Fibroblast of villous mesenchyme (primary cell): ENCODE measurements around the gene MVB12B. TPM values are rescaled to one million over a fixed set of nuclear protein-coding genes. Genes with fewer than 3 reads are reported as not detected.

ENCODE experiments used
- DNase-seq: peaks from one replicate; pipeline ENCODE4 v3.0.0-alpha.2; 2010; ENCODE audit warnings: low read depth
- H3K4me3 ChIP-seq: 2 replicates; pipeline ENCODE4 v1.5.1; 2011; ENCODE audit warnings: low read depth, mild to moderate bottlenecking, low read length
- total RNA-seq: library from RNA; depleted of rRNA; stranded (reverse); fragments of >200 nt; gene quantifications from 2 replicates; pipeline ENCODE4 v1.2.3, GENCODE V29; 2012
- TF ChIP-seq, protein P1 (sequence below): IDR thresholded peaks from 2 replicates; pipeline ENCODE4 v1.5.1; 2012; ENCODE audit warnings: low read depth, mild to moderate bottlenecking, low read length; ENCODE audit not compliant: insufficient read depth

Gene MVB12B
- total RNA-seq, 1 donor = 3.5 TPM

DNA sequence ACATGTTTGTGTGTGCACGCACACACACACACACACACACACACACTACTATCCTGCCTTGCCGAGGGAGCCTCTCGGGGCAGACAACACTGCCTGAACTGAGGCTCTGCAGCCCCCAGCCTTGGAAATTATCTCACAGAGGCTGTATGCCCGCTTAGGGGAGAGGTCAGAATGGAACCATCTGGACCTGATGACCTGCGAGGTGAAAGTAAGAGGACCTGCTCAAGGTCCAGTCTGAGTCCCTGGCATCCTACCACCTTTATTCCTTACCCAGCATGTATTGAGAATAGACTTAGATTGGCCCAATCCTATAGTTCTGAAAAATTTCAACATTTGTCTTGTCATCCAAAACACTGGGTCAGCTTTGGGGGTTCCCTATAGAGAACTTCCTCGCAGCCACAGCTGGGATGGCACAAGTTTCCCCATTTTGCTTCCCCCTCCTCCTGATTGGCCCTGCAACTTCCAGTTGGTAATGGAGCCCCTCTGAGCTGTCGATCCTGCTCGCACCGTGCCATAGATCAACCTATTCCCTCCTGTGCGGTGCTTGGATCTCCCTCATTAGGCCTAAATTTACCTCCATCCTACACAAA is 10.2 kb downstream of the MVB12B start:
- TF ChIP-seq, protein P1, sequence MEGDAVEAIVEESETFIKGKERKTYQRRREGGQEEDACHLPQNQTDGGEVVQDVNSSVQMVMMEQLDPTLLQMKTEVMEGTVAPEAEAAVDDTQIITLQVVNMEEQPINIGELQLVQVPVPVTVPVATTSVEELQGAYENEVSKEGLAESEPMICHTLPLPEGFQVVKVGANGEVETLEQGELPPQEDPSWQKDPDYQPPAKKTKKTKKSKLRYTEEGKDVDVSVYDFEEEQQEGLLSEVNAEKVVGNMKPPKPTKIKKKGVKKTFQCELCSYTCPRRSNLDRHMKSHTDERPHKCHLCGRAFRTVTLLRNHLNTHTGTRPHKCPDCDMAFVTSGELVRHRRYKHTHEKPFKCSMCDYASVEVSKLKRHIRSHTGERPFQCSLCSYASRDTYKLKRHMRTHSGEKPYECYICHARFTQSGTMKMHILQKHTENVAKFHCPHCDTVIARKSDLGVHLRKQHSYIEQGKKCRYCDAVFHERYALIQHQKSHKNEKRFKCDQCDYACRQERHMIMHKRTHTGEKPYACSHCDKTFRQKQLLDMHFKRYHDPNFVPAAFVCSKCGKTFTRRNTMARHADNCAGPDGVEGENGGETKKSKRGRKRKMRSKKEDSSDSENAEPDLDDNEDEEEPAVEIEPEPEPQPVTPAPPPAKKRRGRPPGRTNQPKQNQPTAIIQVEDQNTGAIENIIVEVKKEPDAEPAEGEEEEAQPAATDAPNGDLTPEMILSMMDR = no peak
- H3K4me3 ChIP-seq = no peak overlapping the region
- no peak for DNase-seq

DNA sequence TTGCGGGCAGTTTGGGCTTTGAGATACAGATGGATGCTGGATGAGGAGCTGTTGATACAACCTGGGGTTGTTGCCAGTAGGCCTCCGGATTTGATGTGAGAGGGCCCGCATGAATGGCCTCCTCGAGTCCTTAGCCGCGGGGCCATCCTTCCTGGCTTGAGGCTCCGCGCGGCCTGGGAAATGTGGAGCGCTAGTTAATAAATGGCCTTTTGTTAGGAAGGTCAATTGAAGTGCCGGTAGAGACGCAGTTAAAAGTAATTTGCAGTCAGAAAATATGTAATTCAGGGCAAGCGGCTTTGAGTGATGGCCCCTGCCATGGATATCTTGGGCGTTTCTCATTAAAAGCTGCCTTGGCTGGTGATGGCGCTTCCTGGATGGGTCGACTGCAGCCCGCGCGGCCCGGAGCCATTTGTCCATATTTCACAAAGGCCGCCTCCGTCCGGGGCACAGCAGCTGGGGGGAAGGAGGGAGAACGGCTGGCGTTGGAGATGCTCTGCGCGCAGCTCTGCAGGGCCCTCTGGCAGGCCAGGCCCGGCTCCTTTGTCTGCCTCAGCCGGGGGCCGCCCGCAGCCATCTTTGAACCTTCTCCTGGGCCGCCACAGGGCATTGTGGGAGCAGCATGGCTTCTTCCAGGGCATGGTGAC is 11.2 kb downstream of the MVB12B start:
- no peak for DNase-seq
- TF ChIP-seq, protein P1 = no peak
- no peak overlapping the region for H3K4me3 ChIP-seq

DNA sequence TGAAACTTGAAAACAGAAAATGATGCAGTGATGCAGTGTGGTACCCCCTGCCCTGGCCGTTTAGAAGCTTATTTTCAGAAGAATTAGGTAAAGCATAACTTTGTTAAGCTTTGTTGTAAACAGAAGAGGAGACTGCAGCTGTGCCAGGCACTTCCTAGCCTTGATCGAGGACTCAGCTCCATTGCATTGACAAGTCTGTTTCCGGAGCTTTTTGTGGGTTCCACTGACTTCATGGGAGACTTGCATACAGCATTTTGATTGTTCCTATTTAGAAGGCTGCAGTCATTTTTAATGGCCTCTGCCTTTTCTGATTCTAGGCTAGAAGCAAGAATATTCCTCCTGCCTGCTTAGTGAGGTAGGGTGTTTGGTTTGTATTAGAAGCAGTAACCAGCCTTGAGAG is 12.3 kb downstream of the MVB12B start:
- no peak overlapping the region for H3K4me3 ChIP-seq
- TF ChIP-seq, protein P1 = no peak
- no peak for DNase-seq

DNA sequence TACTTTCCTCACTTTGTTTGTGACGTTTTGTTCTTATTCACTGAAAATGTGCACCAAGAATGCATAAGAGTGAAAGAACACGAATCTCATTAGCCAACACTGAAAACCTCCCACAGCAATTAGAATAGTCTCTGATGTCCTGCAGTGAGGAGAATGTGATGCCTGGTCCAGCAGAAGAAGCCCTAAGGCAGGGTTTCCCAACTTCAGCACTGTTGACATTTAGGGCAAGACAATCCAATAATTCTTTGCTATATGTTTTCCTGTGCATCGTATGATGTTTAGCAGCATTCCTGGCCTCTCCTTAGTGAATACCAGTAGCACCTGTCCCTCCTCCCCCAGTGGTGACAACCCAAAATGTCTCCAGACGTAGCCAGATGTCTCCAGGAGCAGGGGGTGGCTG is 14.8 kb downstream of the MVB12B start:
- no peak overlapping the region for H3K4me3 ChIP-seq
- DNase-seq = no peak
- TF ChIP-seq, protein P1 = no peak

DNA sequence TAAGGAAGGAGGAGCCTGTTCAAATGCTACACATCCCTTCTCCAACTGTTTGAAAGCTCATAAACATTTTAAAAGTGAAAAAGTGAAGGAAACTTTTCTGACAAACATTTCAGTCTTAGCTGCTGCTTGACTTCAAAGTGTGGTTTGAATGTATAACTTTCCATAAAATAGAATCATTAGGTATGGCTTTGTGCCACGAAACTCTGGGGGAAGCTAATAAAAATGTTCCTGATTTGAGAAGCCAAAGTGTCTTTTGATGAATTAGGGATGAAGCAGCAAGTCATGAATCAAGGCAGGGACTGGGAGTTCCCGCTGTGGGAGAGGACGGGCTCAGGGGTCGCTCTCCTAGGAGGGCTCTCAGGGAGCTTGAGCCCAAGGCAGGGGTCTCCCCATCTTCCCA is 15.3 kb downstream of the MVB12B start:
- no peak overlapping the region for H3K4me3 ChIP-seq
- DNase-seq = no peak
- TF ChIP-seq, protein P1 = no peak

DNA sequence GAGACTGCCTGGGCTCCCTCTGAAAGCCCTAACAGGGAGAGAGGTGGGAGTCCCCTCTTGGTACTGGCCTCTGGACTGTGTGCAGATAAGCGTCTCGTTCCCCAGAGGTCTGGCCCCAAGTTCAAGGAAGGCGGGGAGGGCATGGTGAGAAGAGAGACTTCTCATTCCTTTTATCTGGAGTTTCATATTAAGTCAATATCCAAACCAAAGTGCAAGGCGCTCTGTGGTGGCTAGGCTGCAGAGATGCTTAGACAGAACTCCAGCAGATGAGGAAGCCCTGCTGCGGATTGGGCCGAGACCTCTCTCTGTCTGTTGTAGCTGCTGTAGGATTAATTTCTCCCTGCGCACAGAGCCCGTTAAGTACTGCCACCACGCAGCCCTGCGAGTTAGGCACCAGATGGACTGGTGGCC is 16.0 kb downstream of the MVB12B start:
- no peak for DNase-seq
- no peak overlapping the region for H3K4me3 ChIP-seq
- TF ChIP-seq, protein P1 = no peak
